Activated T-helper 1 cell treated with anti-CD3 and anti-CD28 coated beads, Interleukin-12 subunit alpha, Interleukin-12 subunit beta, Interleukin-2, Interleukin-4 antibody, amounts not matched to agents 30 ng/mL and 10 ng/mL and 1 ng/mL, durations not matched to agents 14 hours and 24 hours and 36 hours (primary cell): ENCODE data around the gene ROCK2. TPM values are rescaled to one million over a fixed set of nuclear protein-coding genes. Genes with fewer than 3 reads are reported as not detected.

ENCODE experiments used
- DNase-seq: peaks from one replicate; pipeline ENCODE4 v3.0.0; 2021; ENCODE audit warnings: low spot score
- H3K27ac Mint-ChIP-seq: one replicate; pipeline ENCODE4 v1.8.0; 2021; ENCODE audit warnings: mild to moderate bottlenecking, mixed read lengths
- H3K27me3 Mint-ChIP-seq: one replicate; pipeline ENCODE4 v1.8.0; 2022; ENCODE audit warnings: mild to moderate bottlenecking, moderate library complexity, mixed read lengths; ENCODE audit not compliant: insufficient read depth
- H3K36me3 Mint-ChIP-seq: one replicate; pipeline ENCODE4 v1.8.0; 2021; ENCODE audit warnings: low read depth, mixed read lengths
- H3K4me1 Mint-ChIP-seq: one replicate; pipeline ENCODE4 v1.8.0; 2021; ENCODE audit warnings: low read depth, mixed read lengths
- H3K4me3 Mint-ChIP-seq: one replicate; pipeline ENCODE4 v1.8.0; 2021; ENCODE audit warnings: mild to moderate bottlenecking, moderate library complexity, mixed read lengths
- H3K9me3 Mint-ChIP-seq: one replicate; pipeline ENCODE4 v1.8.0; 2021; ENCODE audit warnings: mixed read lengths
- intact Hi-C: fragments of 100-400 bp; cut with micrococcal nuclease; formaldehyde crosslinking; loops from one replicate; pipeline ENCODE4 v1.15.1; 2024
- total RNA-seq: library from RNA; stranded (reverse); gene quantifications from 2 replicates; pipeline ENCODE4 v1.2.3, GENCODE V29; 2022

Gene ROCK2
- total RNA-seq, 1 donor from 2014 or later = 20.5 TPM

DNA sequence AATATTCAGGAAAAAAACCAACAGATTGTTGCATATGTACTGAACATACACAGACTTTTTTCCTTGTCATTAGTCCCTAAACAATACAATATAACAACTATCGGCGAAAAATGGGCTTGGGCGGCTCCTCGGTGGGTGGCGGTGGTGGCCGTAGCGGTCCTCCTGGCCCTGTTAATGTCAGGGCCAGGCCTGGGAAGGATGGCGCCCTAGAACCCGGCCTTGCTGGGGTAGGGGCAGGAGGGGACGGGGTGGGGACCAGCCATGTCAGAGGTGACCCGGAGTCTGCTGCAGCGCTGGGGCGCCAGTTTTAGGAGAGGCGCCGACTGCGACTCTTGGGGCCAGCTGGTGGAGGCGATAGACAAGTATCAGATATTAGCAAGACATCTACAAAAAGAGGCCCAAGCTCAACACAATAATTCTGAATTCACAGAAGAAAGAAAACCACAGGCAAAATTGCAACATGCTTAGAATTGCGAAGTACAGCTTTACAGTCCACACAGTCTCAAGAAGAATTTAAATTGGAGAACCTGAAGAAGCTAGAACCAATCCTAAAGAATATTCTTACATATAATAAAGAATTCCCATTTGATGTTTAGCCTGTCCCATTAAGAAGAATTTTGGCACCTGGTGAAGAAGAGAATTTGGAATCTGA lies 36.5 kb downstream of the ROCK2 start:
- Mint-ChIP-seq H3K36me3 (no peaks in the 10 kb centered on the region), H3K27me3 (no peaks in the 10 kb centered on the region), H3K4me3 (no peak overlapping the region), H3K27ac (no peak overlapping the region), H3K4me1 (peaks cover 4% of the 10 kb centered on the region), H3K9me3 (no peaks in the 10 kb centered on the region)
- intact Hi-C loops = no loop called here
- no peak for DNase-seq

DNA sequence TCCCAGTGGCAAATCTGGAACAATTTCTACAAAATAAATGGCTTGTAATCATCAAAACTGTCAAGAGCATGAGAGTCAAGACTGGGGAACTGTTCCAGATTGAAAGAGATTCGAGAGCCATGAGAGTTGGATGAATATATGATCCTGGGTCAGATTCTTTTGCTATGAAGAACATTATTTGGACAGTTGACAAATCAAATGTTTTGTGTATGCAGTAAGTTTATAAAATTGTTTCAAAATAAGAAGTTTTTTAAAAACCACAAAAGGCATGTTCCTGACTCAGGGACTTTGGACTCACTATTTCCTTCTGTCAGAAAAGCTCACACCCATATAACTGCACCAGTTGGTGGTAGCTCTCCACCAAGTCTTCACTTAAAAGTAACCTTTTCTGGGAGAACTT lies 38.5 kb downstream of the ROCK2 start:
- intact Hi-C loops = no loop called here
- Mint-ChIP-seq H3K4me1 (no peaks in the 10 kb centered on the region), H3K27me3 (no peaks in the 10 kb centered on the region), H3K9me3 (no peaks in the 10 kb centered on the region), H3K27ac (no peak overlapping the region), H3K4me3 (no peak overlapping the region), H3K36me3 (no peaks in the 10 kb centered on the region)
- DNase-seq = no peak

DNA sequence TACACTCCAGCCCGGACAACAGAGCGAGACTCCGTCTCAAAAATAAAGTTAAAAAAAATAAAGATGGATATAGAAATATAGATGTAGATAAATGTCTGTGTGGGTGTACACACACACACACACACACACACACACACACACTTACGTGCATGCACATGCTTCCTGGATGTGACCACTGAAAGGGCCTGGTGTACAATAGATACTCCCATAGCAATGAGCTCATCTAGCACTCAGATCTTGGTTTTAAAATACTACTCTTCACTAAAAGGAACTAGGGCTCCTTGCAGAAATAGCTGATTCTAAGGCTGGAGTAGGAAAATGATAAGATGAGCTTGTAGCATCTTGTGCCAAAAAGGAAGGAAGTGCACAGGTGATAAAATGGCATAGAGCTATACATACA lies 39.1 kb downstream of the ROCK2 start:
- Mint-ChIP-seq H3K4me1 (no peaks in the 10 kb centered on the region), H3K27me3 (no peaks in the 10 kb centered on the region), H3K36me3 (no peaks in the 10 kb centered on the region), H3K9me3 (no peaks in the 10 kb centered on the region), H3K27ac (no peak overlapping the region), H3K4me3 (no peak overlapping the region)
- no peak for DNase-seq
- intact Hi-C loops = no loop called here

DNA sequence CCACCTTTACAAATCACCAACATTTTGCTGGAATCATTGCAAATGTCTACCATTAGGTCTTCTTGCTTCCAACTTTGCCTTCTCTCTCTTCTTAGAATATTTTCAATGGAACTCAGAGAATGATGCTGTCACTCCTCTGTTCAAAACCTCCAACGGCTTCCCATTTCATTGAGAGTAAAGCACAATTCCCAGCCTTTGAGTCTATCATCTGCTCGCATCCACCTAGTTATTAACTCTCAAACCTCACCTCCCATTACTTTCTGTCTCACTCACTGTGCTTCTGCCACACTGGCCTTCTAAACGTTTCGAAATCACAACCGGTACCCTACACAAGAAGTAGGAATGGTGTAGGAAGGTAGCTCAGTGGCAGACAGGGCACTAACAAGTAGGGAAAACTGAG lies 40.0 kb downstream of the ROCK2 start:
- H3K27ac Mint-ChIP-seq = no peak overlapping the region
- H3K4me3 Mint-ChIP-seq = no peak overlapping the region
- H3K4me1 Mint-ChIP-seq = no peaks in the 10 kb centered on the region
- no peak for DNase-seq
- H3K27me3 Mint-ChIP-seq = no peaks in the 10 kb centered on the region
- H3K36me3 Mint-ChIP-seq = no peaks in the 10 kb centered on the region
- intact Hi-C loops = no loop called here
- H3K9me3 Mint-ChIP-seq = no peaks in the 10 kb centered on the region

DNA sequence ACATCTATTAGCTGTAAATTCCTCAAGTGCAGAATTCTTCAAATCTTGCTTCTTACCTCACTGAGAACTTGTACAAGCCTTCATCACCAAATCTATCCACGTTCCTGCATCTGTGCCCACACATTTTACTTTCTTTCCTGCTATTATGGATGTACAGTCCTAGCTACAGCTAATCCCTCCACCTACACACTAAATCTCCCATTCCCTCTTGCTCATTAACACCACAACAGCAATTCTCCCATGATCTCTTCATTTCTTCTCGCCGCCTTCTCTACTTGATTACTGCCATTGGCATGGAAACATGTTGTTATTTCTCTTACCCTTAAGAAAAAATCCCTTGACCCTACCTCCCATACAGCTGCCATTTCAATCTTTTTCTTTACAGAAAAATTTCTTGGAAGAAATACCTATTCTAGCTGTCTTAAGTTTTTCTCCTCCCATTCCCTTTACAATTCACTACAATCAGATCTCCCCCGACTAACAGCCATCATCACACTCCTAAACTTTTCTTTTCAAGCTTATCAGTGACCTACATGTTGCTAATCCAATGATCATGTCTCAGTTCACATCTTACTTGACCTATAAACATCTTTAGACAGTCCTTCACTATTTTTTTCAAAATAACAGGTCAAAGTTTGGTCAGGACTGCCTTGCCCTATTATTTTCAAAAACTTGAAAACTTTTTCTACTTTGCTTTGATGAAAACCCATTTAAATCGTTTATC lies 41.0 kb downstream of the ROCK2 start:
- H3K9me3 Mint-ChIP-seq = no peaks in the 10 kb centered on the region
- no peak for DNase-seq
- no peaks in the 10 kb centered on the region for H3K27me3 Mint-ChIP-seq
- H3K27ac Mint-ChIP-seq = no peak overlapping the region
- no peaks in the 10 kb centered on the region for H3K4me1 Mint-ChIP-seq
- H3K36me3 Mint-ChIP-seq = no peaks in the 10 kb centered on the region
- no peak overlapping the region for H3K4me3 Mint-ChIP-seq
- intact Hi-C loops = no loop called here

DNA sequence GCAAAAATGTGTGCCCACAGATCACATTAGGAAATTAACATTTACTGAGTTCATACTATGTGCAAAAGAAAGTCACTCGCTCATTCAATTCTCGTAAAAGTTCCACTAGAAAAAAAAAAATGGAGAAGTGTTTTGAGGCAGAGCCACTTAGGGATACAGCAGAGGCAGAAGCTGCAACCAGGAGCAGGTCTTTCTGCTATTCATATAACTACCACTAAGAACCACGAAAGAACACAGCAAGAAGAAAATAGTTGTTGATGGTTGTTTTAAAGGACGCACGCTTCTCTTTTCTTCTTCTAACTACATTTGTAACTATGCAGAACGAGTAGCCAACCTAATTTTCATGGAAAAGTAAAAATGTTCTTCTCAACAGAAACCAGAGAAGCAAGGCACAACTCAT lies 45.0 kb downstream of the ROCK2 start:
- no peaks in the 10 kb centered on the region for H3K36me3 Mint-ChIP-seq
- intact Hi-C loops = no loop called here
- no peaks in the 10 kb centered on the region for H3K27me3 Mint-ChIP-seq
- H3K4me1 Mint-ChIP-seq = no peaks in the 10 kb centered on the region
- no peak for DNase-seq
- H3K4me3 Mint-ChIP-seq = no peak overlapping the region
- H3K9me3 Mint-ChIP-seq = no peaks in the 10 kb centered on the region
- H3K27ac Mint-ChIP-seq = no peak overlapping the region

DNA sequence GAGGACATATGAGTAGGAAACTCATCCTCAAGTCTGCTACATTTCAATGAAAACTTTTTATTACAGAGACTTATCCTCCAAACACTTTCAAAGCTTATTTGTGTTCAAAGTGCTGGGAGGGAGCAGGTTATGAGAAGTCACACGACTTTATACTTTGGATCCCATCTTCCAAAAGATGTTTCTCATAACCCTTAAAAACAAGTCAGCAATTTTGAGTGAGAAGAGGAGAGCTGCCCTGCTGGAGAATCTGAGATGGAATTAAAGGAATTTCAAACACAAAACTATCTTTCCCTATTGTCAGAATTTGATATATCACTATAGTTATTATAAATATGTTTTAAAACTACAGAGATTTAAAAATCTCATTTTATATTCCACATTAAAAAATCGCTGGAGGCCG lies 45.8 kb downstream of the ROCK2 start:
- Mint-ChIP-seq H3K4me3 (no peak overlapping the region), H3K4me1 (no peaks in the 10 kb centered on the region), H3K9me3 (no peaks in the 10 kb centered on the region), H3K27me3 (no peaks in the 10 kb centered on the region), H3K36me3 (no peaks in the 10 kb centered on the region), H3K27ac (no peak overlapping the region)
- intact Hi-C loops = no loop called here
- DNase-seq = no peak

DNA sequence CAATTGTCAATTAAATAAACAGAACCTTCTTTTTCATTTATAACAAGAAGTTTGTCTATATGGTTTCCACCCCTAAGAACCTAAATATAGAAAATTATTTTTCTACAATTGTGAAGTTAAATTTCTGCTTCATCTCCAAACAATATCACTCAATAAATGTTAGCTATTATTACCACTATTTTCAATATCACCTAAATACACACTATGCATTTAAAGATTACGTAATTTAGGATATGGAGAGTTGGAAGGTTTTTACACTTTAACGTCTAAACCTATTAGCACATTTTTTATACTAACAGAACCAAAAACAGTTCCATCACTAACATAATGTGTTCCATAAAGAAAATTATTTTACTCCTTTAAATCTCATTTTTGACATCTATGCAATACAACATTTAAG lies 48.0 kb downstream of the ROCK2 start:
- no peak for DNase-seq
- H3K4me1 Mint-ChIP-seq = peaks cover 8% of the 10 kb centered on the region

DNA sequence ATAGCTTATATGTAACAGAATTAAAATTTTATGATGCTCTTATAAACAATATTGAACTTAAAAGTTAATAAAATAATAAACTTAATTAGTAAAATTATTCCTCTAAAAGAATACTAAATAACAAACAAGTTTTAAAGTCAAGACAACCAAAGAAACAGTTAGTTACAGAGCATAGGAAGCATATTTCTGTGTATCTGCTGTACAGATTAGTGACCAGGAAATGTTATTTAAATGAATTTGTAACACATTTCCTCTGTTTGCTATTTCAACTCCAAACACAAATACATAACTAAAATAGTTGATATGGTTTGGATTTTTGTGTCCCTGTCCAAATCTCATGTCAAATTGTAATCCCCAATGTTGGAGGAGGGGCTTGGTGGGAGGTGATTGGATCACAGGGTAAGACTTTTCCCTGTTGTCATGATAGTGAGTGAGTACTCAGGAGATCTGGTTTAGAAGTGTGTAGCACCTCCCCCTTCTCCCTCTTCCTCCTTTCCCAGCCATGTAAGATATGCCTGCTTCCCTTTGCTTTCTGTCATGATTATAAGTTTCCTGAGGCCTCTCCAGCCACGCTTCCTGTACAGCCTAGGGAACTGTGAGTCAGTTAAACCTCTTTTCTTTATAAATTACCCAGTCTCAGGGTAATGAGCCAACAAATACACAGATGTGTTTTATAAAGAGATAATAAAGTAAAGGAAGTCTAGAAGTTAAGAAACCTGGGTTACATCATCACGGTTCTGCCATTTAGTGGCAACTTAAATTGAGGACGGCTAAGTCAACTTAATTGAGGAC lies 51.8 kb downstream of the ROCK2 start:
- intact Hi-C loops = no loop called here
- Mint-ChIP-seq H3K4me1 (peaks cover 8% of the 10 kb centered on the region), H3K9me3 (no peaks in the 10 kb centered on the region), H3K27ac (no peak overlapping the region), H3K4me3 (no peak overlapping the region), H3K36me3 (no peaks in the 10 kb centered on the region), H3K27me3 (no peaks in the 10 kb centered on the region)
- no peak for DNase-seq

More for the DNA sequence above, 48.0 kb downstream of the ROCK2 start:
- intact Hi-C loops = no loop called here
- H3K36me3 Mint-ChIP-seq = no peaks in the 10 kb centered on the region
- H3K4me3 Mint-ChIP-seq = no peak overlapping the region
- no peaks in the 10 kb centered on the region for H3K9me3 Mint-ChIP-seq
- H3K27ac Mint-ChIP-seq = no peak overlapping the region
- no peaks in the 10 kb centered on the region for H3K27me3 Mint-ChIP-seq

DNA sequence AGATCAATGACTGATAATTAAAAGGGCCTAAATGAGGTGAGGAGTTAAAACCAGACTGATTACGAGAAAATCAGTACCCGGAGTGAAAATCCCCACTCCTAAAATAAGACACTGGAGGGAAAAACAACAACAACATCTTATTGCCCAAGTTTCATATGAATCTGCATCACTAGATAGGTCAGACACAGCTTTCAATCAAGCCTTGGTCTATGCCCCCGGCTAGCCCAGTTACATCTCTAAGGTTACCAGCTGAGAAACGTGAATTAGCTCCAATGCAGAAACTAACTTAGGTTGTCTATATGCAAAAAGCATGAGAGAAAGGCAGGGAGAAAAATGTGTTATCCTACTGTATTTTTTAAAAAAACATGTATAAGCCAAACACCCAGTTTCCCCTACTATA lies 53.7 kb downstream of the ROCK2 start:
- H3K4me3 Mint-ChIP-seq = no peak overlapping the region
- DNase-seq = no peak
- no peaks in the 10 kb centered on the region for H3K27me3 Mint-ChIP-seq
- no peak overlapping the region for H3K27ac Mint-ChIP-seq
- peaks cover 8% of the 10 kb centered on the region for H3K4me1 Mint-ChIP-seq
- no peaks in the 10 kb centered on the region for H3K9me3 Mint-ChIP-seq
- intact Hi-C loops = no loop called here
- H3K36me3 Mint-ChIP-seq = peaks cover 3% of the 10 kb centered on the region

DNA sequence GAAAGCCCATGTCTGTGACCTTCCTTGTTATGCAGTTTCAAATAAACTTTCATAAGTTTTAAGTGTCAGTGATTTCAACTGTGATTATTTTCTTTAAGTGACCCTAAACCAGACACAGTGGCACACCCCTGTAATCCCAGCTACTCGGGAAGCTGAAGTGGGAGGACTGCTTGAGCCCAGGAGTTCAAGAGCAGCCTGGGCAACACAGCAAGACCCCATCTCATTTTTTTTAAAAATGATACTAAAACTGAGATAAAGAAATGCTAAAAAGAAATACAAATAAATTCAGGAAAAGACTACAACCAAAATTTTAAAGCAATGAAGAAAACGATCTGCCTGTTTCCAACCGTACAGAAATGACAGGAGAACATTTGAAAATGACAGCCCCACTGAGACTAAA lies 54.2 kb downstream of the ROCK2 start:
- H3K36me3 Mint-ChIP-seq = peaks cover 7% of the 10 kb centered on the region
- intact Hi-C loops = no loop called here
- no peak overlapping the region for H3K4me3 Mint-ChIP-seq
- DNase-seq = no peak
- H3K4me1 Mint-ChIP-seq = peaks cover 8% of the 10 kb centered on the region
- no peaks in the 10 kb centered on the region for H3K27me3 Mint-ChIP-seq
- H3K27ac Mint-ChIP-seq = no peak overlapping the region
- H3K9me3 Mint-ChIP-seq = no peaks in the 10 kb centered on the region

DNA sequence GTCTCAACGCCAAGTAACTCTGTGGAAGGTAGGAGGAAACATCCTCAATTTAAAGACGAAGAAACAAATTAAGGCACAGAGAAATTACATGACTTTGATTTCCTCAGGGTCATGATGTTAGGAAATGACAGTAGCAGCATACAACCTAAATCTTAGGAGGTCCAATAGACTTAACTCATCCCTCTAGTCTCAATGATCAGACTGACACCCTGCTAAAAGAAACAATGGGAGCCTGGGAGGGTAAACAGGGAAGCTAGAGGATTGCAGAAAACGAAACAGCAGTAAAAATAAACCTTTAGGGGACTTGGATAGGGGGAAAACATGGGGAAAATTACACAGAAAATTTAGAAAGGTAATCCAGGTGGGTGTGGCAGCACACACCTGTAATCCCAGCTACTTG lies 56.0 kb downstream of the ROCK2 start:
- Mint-ChIP-seq H3K27me3 (no peaks in the 10 kb centered on the region), H3K27ac (no peak overlapping the region), H3K4me3 (no peak overlapping the region), H3K36me3 (peaks cover 18% of the 10 kb centered on the region), H3K9me3 (peaks cover 10% of the 10 kb centered on the region), H3K4me1 (peaks cover 8% of the 10 kb centered on the region)
- no peak for DNase-seq
- intact Hi-C loops = no loop called here

DNA sequence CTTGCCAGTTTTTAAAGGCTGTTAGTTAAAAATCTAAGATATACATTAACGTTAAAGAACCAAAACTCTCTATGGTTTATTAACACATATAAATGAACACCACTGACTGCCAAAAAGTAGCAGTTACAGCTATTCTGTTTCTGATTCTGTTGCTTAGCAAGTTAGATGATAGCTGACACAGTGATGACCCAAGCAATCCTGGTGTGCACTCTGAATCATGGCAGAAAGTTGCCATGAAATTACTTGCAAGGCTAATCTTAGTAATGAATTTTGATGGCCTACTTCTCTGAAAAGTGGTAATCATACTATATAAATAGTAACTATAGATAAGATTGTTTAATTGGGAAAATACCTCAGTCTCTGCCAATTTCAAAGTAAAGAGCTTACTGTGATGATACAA lies 57.7 kb downstream of the ROCK2 start:
- DNase-seq = no peak
- no peaks in the 10 kb centered on the region for H3K27me3 Mint-ChIP-seq
- H3K9me3 Mint-ChIP-seq = peaks cover 10% of the 10 kb centered on the region
- H3K27ac Mint-ChIP-seq = no peak overlapping the region
- intact Hi-C loops = no loop called here
- peaks cover 21% of the 10 kb centered on the region for H3K36me3 Mint-ChIP-seq
- H3K4me3 Mint-ChIP-seq = no peak overlapping the region
- H3K4me1 Mint-ChIP-seq = no peaks in the 10 kb centered on the region
